ENCODE measurements around the gene GSX1.
"Not testable (repeated sequence)": the region's sequence is repeated elsewhere in the genome, so short reads cannot be mapped to it uniquely, and the experiment has no call there.

The GSX1 gene

DNA sequence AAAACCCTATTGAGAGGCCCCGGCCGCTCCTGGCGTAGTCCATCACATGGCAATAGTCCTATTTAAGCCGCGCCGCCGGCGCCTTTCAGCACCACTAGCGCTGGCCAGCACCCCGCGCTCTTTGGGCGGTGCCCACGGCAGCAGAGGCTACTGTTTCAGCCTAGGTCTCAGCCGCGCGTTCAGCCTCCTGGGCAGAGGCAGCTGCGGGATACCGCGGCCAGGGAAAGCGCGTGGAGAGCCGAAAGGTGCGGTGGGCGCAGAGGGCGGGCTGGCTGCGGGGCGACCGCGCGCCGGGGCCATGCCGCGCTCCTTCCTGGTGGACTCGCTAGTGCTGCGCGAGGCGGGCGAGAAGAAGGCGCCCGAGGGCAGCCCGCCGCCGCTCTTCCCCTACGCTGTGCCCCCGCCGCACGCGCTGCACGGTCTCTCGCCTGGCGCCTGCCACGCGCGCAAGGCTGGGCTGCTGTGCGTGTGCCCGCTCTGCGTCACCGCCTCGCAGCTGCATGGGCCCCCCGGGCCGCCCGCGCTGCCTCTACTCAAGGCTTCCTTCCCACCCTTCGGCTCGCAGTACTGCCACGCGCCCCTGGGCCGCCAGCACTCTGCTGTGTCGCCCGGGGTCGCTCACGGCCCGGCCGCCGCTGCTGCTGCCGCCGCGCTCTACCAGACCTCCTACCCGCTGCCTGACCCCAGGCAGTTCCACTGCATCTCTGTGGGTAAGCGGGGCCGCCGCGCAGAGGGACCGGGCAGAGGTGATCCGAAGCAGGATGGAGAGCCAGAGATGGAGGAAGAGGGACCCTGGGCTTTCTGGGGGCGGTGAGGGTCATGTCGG lies at the start of gene GSX1:
Gene GSX1, plus strand, starts transcription at position 91 of the 826 bp plus-strand sequence. Its CDS starts 208 bp downstream, at position 299.
- no peak for DNase-seq

DNA sequence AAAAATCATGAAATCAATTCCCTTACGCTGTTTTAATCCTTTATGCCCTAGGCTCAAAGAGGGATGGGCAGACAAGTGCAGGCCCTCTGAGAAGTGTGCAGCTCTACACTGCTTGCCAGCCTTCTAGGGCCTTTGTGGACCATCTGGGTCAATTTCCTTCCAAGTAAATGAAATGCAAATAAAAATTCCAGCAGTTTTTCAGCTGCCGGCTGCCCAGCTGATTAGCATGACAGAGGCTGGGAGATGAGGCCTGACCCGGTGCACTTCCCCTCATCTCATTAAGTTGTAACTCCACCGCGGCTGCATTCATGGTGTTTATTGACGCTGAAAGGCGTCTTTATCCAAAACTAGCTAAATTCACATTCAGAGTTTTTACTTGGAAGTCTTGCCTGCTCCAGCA lies 47.5 kb upstream of the GSX1 start:
- no peak for DNase-seq

DNA sequence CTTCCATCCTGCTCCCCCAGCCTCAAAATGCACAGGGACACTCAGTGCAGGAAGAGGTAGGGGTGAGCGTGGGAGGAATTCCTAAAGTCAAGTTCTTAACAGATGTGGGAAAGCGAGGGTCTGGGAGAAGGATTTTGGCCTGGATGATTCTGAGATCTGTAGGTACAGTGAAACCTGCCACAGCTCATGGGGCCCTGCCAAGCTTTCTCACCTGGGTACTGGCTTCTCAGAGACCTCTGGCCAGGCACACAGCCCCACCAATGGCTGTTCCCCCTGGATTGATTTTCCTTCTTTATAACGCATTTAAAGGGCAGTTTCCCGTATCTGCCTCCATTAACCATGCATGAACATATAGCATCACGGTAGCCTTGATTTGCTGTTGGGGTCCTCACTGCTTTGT lies 47.0 kb upstream of the GSX1 start:
- DNase-seq: no peak

DNA sequence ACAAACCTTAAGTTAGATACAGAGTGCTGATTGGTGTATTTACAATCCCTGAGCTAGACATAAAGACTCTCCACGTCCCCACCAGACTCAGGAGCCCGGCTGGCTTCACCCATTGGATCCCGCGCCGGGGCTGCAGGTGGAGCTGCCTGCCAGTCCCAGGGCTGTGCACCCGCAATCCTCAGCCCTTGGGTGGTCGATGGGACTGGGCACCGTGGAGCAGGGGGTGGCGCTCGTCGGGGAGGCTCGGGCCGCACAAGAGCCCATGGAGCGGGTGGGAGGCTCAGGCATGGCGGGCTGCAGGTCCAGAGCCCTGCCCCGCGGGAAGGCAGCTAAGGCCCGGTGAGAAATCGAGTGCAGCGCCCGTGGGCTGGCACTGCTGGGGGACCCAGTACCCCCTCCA lies 44.1 kb upstream of the GSX1 start:
- DNase-seq: not testable (repeated sequence)

DNA sequence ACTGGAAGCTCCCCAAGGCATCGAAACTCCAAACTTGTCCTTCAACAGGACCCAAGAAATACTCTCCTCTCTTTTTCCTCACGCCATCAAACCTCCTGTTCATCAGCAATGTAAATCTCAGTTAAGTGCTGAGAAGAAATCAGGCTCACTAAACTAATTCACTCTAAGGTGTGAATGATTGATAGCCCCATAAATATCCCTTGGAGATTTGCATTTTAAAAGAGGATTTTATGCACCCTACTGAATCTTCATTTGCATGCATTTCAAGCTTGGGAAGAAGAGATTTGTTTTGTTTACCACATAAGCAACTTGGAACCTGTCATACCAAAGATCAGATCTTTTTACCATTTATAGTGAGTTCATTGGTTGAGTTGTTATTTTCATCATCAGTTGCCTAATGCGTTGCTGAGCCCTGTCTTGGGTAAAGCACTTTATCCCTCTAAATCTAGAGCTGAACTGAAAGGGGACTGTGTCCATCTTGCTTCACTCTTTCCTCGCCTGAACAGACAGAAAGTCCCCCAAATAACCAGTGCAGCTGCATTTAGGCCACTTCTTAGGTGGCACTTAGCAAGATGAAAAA lies 40.2 kb upstream of the GSX1 start:
- DNase-seq: no peak

DNA sequence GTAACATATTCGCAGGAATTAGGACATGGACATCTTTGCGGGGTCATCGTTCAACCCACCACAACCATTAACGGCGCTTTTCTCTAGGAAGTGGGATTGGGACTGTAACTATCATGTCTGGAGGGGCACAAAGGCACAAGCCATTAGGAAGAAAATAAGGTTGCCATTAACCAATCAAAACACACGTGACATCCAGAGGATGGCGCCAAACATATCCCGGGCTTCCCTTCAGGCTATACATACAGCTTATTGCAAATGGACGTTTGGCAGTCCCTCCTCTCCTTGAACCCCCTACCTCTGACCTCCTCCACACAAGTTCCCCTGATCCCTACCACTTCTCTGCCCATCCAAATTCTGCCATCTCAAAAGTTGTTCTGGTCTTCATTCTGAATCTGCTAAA lies 26.6 kb upstream of the GSX1 start:
- DNase-seq: no peak

DNA sequence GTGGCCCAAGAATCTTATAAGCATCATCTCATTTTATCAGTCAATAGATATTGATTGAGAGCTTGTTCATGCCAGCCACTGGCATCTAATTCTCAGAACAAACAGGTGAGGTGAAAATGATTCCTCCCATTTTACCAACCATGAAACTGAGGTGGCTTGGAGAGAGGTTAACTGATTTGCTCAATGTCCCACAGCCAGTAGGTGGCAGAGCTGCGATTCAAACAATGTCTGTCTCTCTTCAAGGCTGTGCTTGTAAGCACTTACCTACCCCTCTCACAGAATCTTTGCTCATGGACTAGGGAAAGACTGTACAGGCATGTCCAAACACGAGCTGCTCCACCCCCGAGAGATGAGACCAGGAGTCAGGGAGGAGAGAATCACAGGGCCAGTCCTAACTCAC lies 21.5 kb upstream of the GSX1 start:
- DNase-seq: no peak

DNA sequence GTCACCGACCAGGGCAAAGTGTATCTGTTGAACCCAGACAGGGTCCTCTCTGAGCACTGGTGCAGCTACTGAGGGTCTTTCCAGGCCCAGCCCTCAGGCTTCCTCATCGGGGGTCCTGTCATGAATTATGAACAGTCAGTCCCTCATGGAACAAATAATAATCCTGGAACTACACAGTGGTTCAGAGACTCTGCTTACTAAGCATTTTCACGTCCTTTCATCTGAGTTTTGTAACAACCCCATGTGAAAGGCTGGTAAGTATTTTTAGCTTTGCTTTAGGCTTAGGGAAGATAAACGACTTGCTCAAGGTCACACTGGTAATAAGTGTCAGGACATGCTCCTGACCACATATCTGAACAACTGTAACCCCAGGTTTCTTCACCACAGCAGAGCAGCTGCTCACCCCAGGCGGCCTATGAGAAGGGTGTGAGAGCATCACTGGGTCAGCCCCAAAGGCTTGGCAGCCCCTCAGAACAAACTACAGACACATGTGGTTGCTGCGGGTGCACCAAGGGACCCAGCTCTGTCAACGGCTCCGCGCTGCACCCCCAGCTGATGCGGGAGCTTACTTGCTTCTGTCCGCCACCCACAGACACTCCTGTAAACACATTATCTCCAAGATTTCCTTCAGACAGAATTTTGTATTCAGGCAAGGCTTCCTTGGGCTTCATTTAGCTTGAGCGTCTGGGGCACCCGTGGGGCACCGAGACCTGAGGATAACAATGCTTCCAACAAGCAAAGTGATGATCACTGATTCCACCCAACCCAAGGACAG lies 19.4 kb upstream of the GSX1 start:
- DNase-seq: no peak

DNA sequence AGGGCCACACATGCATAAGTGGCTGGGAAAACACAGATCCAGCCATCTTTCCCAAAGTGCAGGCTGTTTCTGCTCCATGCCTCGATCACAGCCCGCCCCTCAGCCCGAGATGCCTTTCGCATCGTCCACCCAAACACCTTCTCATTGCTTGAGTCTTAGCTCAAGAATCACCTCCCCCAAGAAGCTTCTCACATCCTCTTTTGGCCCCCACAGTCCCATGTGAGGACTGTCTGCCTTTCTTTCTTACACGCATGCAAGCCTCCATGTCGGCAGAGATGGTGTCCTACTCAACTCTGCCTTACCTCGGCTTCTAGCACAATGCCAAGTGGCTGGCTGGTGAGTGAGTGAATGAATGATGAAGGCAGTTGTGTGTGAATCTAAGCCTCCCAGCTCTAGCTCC lies 18.1 kb upstream of the GSX1 start:
- no peak for DNase-seq

DNA sequence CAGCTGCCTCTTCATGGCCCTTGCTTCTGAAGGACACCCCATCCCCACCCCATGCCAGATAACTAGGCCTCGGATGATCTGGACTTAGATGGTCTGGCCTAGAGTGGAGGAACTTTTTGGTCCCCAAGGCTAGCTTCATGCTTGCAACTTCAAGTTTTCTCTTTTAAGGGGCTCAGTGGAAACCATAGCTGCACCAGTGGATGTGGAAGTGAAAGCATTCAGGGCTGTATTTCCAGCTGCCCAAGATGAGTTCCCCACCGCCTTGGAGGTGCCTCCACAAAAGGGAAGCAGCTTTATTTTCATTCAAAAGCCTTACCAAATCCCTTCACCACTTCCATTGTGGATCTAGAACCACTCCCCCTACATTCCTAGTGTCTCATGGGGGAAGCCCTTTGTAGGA lies 17.6 kb upstream of the GSX1 start:
- no peak for DNase-seq

DNA sequence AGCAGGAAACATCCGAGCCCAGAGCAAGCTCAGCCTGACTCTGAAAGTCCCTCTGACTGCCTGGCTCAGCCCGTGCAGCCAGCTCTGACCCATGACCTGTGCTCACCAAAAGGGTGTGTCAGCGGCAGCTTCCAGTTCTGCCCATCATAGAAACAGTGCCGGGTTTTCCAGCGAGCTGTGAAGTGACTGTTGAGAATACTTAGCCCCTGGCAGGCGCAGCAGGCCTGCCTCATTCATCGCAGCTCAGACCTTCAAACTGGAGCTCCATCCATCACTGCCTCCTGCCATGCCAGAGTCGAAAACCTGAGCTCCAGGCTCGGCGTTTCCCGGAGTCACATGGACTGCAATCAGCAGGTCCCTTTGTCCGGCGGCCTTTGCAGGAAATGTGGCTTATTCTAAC lies 16.3 kb upstream of the GSX1 start:
- no peak for DNase-seq

DNA sequence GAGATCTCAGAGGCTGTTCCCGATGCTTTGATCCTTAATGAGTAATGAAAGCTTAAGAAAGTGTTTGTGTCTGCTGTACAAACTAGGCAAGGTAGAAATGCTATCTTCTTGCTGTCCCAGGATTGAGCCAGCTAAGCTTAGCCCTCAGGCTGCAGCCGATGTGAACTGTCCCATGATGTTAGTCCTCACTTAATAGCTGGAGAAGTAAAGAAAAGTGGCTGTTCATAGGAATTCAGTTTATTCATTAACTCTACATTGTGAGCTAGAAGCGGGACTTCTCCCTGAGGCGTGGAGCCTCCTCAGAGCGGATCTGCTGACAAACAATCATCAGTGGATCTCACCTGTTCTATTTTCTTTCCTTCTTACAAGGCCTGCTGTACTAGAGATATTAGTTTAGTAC lies 10.1 kb upstream of the GSX1 start:
- no peak for DNase-seq

DNA sequence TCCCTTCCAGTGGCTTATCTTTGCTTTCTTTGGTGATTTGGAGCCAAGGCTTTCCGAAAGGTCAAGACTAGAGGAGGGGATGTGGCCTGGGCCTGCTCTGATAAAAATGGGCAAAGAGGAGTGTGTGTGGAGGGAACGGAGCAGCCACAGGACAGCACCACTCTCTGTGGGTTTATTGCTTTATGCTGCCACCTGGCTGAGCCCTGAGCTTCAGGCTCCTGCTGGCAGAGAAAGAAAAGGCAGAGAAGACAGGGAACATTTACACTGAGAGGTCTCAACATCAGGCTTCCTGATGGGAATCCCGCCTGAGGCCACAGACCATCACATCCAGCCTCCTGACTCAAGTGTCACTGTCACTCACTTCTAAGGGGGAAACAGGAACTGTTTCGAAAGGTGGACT lies 9.2 kb upstream of the GSX1 start:
- DNase-seq: no peak

DNA sequence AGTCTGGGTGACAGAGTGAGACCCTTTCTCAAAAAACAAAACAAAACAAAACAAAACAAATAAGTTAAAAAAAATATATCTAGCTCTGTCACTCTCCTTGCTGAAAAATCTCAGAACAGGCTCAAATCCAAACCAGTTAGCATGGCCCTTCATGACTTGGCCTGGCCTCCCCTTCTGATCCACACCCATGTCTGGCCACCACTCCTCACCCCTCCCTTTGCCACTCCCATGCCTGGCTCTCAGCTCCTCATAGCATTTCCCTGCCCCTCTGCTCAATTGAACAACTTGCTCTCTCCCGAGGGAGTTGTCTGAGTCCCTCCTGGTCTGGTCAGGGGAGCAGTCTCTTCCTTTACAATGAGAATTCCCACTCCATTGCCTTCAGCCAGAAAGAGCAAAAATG lies 4.0 kb upstream of the GSX1 start:
- no peak for DNase-seq

DNA sequence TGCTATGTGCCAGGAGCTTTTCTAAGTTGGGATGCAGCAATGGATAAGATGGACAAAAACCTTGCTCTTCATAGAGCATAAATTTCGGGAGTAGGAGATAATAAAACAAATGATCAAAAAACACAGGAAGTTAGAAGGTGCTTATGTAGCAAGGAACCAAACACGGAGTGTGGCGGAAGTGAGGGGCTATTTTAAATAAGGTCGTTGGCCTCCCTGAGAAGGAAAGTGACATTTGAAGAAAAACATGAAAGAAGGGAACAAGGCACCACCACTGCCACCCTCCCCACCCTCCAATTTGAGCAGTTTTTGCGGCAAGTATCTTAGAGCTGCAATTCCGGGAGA lies 3.2 kb upstream of the GSX1 start:
- DNase-seq: no peak

DNA sequence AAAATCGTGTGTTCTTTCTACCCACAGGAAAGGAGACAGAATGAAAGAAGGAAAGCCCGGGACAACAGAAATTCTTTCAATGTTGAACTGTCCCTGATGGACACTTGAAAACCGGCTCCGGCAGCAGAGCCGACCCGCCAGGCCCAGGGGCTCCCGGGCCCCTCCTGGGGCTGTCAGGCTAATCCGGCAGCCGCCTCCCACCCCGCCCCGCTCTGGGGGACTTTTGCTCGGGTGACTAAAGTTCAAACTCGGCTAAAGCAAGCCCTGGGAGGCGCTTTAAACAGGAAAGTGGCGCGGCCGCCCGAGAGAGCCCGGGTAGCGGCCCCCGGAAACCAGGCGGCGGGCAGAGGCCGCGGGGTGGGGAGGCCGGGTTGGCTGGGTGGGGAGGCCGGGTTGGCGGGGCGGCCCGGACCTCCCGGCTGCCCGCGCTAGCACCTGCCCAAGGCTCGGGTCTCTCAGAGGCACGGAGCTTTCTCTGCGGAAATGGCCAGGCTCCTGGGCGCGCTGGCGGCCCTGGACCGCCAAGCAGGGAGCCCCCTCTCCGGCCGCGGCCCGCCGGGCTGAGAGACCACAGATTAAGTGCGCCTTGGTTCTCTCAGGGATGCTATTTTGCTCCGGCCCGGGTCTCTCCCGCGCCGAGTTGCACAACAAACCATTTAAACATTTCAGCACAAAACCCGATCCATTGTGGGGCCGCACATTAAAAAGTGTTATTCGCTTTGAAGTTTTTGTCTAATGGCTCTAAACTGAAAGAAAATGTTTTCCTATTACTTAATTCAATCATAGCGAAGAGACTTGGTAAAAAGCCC lies 2.6 kb upstream of the GSX1 start:
- DNase-seq: no peak

DNA sequence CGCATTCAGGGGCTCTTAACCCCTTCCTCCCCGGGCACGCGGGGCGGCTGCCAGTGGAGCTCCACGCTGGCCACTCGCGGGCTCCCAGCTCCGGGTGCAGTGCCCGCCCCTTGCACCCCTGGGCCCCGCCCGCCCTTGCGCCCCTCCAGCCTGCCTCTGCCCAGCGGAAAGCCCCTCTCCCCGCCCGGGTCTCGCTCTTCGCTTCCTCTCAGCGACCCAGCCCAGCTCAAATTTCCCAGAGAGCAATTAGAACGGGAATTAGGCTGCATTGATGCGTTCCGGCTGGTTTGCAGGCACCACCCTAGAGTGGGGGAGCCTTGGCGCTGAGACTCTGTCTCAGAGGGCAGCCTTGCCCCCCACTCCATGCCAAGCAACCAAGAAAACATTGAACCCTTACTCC lies 1.8 kb upstream of the GSX1 start:
- no peak for DNase-seq

DNA sequence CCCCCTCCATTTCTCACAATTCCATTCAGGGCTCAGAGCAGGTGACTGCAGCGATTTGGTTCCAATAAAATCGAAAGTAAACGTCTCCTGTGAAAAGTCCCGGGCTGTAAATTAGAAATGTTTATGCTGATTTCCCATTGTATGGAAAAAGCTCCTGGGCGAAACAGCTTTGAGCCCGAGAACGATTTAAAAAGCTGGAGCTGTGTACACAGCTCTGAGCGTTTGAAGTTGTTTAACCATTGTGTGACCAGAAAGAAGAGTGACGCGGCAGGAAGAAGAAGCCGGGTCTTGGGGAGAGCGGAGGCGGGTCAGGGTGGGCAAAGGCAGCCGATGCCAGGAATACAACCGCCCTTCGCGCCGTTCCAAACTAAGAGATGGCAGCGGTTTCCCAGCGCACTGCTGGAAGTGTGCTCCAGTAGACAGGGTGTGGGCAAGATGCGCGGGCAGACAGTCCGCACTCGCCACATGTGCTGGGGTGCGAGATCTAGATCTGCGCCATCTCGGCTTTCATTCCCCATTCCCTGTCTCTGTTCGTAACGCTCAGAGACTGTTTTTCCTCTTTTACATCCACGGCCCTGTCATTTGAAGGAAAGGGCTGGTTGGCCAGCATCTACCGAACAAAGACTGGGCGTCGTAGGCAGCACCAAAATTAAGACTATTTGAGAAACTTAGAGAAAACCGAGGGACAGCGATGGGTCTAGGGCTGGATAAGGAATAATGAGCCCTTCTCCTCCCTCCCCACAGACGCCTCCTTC lies 960 bp upstream of the GSX1 start:
- DNase-seq: no peak

DNA sequence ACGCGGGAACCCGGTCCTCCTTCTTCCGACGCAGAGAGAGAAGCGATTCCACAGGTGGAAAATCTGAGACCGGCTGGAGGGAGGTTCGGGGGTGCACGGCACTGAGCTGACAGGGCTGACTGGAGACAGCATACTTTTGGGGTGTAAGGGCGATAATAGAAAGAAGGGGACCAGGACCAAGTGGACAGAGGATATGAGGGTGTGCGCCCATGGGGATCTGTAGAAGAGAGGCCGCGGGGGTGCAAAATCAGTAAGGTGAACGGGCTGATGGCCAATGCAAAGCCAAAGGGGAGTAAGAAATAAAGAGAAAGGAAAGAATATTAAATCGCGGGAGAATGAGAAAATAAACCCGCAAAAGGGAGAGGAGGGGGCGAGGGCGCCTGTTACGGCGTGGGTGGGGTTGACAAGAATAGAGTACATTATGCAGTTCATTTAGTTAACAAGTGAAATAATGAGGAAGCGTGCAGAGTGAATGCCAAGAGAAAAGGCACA lies 336 bp upstream of the GSX1 start:
- no peak for DNase-seq

DNA sequence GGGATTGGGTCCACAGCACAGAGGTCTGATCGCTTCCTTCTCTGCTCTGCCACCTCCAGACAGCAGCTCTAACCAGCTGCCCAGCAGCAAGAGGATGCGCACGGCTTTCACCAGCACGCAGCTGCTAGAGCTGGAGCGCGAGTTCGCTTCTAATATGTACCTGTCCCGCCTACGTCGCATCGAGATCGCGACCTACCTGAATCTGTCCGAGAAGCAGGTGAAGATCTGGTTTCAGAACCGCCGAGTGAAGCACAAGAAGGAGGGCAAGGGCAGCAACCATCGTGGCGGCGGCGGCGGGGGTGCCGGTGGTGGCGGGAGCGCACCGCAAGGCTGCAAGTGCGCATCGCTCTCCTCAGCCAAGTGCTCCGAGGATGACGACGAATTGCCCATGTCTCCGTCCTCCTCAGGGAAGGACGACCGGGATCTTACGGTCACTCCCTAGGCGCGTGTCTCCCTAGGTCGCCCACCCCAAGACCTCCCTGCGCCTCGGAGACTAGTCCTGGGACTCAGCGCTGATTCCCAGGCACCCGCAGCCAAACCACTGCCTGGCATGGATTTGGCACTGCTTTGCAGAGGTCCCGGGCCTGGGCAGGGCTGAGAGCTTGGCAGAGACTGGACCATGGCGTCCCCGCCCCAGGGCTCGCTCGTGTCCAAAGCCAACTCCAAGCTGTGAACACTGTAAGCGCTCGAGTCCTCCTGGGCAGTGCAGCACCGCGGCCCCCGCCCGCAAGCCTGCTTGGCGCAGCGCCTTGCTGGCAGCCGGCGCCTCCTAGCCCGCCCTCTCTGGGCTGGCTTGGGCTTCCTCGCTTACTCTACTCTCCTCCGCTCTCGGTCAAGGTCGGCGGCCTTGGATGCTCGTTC lies 1.5 kb downstream of the GSX1 start:
- no peak for DNase-seq

DNA sequence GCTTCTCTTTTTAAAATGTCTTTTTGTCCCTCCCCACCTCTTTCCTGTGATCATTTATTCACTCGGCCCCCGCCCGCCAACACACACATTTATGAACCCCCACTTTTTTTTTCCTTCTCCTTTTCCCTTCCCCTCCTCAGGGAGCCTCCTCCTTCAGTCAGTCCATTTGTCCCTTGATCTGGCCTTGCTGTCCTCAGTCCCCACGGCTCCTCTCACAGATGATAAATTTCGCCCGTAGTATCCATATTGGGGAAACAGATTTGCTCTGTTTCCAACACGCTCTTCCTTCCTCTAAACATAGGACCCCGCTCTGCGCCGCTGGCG lies 2.0 kb downstream of the GSX1 start:
- no peak for DNase-seq
